Vagina (tissue), 2 donors: ENCODE data around the gene WEE1.

Experiments used
- POLR2A ChIP-seq, 2 donors: fragments of 450-650 bp; IDR thresholded peaks; one replicate each; pipeline ENCODE4 v1.6.1; 2017; ENCODE audit warnings: antibody characterized with exemption in 2 of 2, mild to moderate bottlenecking in 2 of 2, moderate library complexity in 2 of 2
- POLR2AphosphoS5 ChIP-seq, 2 donors: sonication (generic); formaldehyde crosslinking; IDR thresholded peaks; one replicate each; pipeline ENCODE4 v1.9.0; 2017; ENCODE audit warnings: antibody characterized with exemption in 2 of 2, mild to moderate bottlenecking in 2 of 2, low read depth in 1 of 2; ENCODE audit not compliant: insufficient read depth in 1 of 2
- TF ChIP-seq, protein P1 (sequence below), 3 experiments: fragments of 450-650 bp in 2 of 3; fragments of 200-600 bp in 1 of 3; sonication (generic) in 1 of 3; IDR thresholded peaks; one replicate each; pipeline ENCODE4 v1.5.1; 2017 to 2019; ENCODE audit warnings: antibody characterized with exemption in 3 of 3, mild to moderate bottlenecking in 2 of 3, moderate library complexity in 2 of 3

DNA sequence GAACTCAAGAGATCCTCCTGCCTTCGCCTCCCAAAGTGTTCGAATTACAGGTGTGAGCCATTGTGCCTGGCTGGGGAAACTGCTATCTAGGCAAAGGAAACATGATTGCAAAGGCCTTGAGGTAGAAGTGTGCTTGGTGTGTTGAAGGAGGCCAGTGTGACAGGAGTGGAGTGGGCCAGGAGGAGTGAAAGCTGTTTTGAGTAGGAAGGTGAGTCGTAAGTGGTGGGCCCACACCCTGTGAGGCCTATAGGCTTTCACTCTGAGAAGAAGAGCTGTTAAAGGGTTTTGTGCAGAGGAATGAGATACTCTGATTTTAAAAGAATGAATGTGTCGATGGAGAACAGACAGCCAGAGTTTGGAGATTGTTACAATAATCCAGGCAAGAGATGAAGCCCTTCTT, 43.4 kb downstream of the WEE1 start:
- TF ChIP-seq, protein P1, sequence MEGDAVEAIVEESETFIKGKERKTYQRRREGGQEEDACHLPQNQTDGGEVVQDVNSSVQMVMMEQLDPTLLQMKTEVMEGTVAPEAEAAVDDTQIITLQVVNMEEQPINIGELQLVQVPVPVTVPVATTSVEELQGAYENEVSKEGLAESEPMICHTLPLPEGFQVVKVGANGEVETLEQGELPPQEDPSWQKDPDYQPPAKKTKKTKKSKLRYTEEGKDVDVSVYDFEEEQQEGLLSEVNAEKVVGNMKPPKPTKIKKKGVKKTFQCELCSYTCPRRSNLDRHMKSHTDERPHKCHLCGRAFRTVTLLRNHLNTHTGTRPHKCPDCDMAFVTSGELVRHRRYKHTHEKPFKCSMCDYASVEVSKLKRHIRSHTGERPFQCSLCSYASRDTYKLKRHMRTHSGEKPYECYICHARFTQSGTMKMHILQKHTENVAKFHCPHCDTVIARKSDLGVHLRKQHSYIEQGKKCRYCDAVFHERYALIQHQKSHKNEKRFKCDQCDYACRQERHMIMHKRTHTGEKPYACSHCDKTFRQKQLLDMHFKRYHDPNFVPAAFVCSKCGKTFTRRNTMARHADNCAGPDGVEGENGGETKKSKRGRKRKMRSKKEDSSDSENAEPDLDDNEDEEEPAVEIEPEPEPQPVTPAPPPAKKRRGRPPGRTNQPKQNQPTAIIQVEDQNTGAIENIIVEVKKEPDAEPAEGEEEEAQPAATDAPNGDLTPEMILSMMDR (IDR thresholded peaks at IDR 0.05): no peak
- no peak for TF ChIP-seq POLR2A (IDR thresholded peaks at IDR 0.05)
- TF ChIP-seq POLR2AphosphoS5 (IDR thresholded peaks at IDR 0.05; ENCODE audit: insufficient read depth in 1 of 2, low read depth in 1 of 2): no peak
